Endothelial cell of umbilical vein (primary cell): Measurements from ENCODE around the gene SSH2. TPM values are rescaled to one million over a fixed set of nuclear protein-coding genes. Genes with fewer than 3 reads are reported as not detected.
A peak's percentile ranks its signal among the peaks of the same experiment; 100 is the strongest.

Experiments used
- BruUV-seq: library from RNA; stranded (reverse); fragments of 400-500 nt; replicated peaks from 2 replicates; lab custom pipeline; 2021; lab: Mats Ljungman, UMichigan
- CTCF ChIA-PET: fragments of 300-600, 350-600 bp; sonication (Branson Sonifier 250); formaldehyde crosslinking; loops from one replicate; lab custom pipeline; 2021; ENCODE audit warnings: antibody characterized with exemption, inconsistent platforms; lab: Charles Lee
- POLR2A ChIA-PET: fragments of 300-600, 350-600 bp; sonication (Branson Sonifier 250); formaldehyde crosslinking; loops from one replicate; lab custom pipeline; 2021; ENCODE audit warnings: antibody characterized with exemption, inconsistent platforms; lab: Charles Lee
- DNase-seq: peaks from one replicate; pipeline ENCODE4 v3.0.0-alpha.2; 2011; ENCODE audit warnings: low read depth, low spot score
- FAIRE-seq: peaks from 2 replicates; lab custom pipeline; 2011; peaks lifted over from hg19 to GRCh38; lab: Jason Lieb, UNC
- H2AFZ ChIP-seq: 2 replicates; pipeline ENCODE4 v1.6.0; 2012; ENCODE audit warnings: low read depth, low read length, control low read depth, inconsistent platforms
- H3K27ac ChIP-seq: 2 replicates; pipeline ENCODE4 v1.5.1; 2011; ENCODE audit warnings: low read depth, mild to moderate bottlenecking, control low read depth, low read length, moderate library complexity; ENCODE audit not compliant: insufficient read depth
- H3K27me3 ChIP-seq, 2 experiments: 2 replicates each; pipeline versions ENCODE4 v1.6.0 to v1.6.1; 2011; ENCODE audit warnings: low read length in 2 of 2, mixed read lengths in 1 of 2; ENCODE audit not compliant: control insufficient read depth in 2 of 2, insufficient read depth in 2 of 2
- H3K36me3 ChIP-seq, 2 experiments: 2 replicates in 1 of 2; 3 replicates in 1 of 2; pipeline ENCODE4 v1.5.1; 2011; ENCODE audit warnings: low read length in 2 of 2, mild to moderate bottlenecking in 1 of 2, moderate library complexity in 1 of 2; ENCODE audit not compliant: control insufficient read depth in 2 of 2, insufficient read depth in 2 of 2; ENCODE audit errors: extremely low read depth in 1 of 2
- H3K4me1 ChIP-seq: 3 replicates; pipeline ENCODE4 v1.5.1; 2011; ENCODE audit warnings: mild to moderate bottlenecking, low read length; ENCODE audit not compliant: control insufficient read depth, insufficient read depth; ENCODE audit errors: extremely low read depth
- H3K4me2 ChIP-seq: 2 replicates; pipeline ENCODE4 v1.6.1; 2011; ENCODE audit warnings: low read length, control low read depth, mixed read lengths; ENCODE audit not compliant: insufficient read depth
- H3K4me3 ChIP-seq, 3 experiments: fragments of 200-600 bp in 1 of 3; sonication (generic), shearing (Covaris generic) in 1 of 3; replicated peaks in 1 of 3; 2 replicates each; pipeline ENCODE4 v1.5.1; 2011 to 2016; ENCODE audit warnings: control low read depth in 3 of 3, low read length in 3 of 3, mild to moderate bottlenecking in 2 of 3, inconsistent platforms in 1 of 3, low read depth in 1 of 3, moderate library complexity in 1 of 3; ENCODE audit not compliant: insufficient read depth in 1 of 3
- H3K79me2 ChIP-seq: 2 replicates; pipeline ENCODE4 v1.6.0; 2012; ENCODE audit warnings: low read length, inconsistent platforms; ENCODE audit not compliant: control insufficient read depth, insufficient read depth
- H3K9ac ChIP-seq: replicated peaks from 2 replicates; pipeline ENCODE3; 2011; ENCODE audit warnings: low read length, control low read depth; ENCODE audit not compliant: insufficient read depth; ENCODE audit errors: extremely low read depth
- H3K9me1 ChIP-seq: replicated peaks from 3 replicates; pipeline ENCODE4 v1.6.0; 2011; ENCODE audit warnings: mild to moderate bottlenecking, low read length; ENCODE audit not compliant: control insufficient read depth, insufficient read depth; ENCODE audit errors: extremely low read depth
- H3K9me3 ChIP-seq: replicated peaks from 2 replicates; pipeline ENCODE4 v1.5.1; 2012; ENCODE audit warnings: low read length, inconsistent platforms; ENCODE audit not compliant: control insufficient read depth, insufficient read depth
- H4K20me1 ChIP-seq: replicated peaks from 2 replicates; pipeline ENCODE3; 2011; ENCODE audit warnings: mild to moderate bottlenecking, low read length; ENCODE audit not compliant: control insufficient read depth, insufficient read depth; ENCODE audit errors: extremely low read depth
- CTCF ChIP-seq, 2 donors: IDR thresholded peaks; 1 replicate in 1 of 2; 2 replicates in 1 of 2; pipeline ENCODE4 v1.5.1; 2011; ENCODE audit warnings: low read length in 2 of 2, mild to moderate bottlenecking in 2 of 2, moderate library complexity in 2 of 2, control low read depth in 1 of 2, inconsistent platforms in 1 of 2, low read depth in 1 of 2; ENCODE audit not compliant: insufficient read depth in 1 of 2; ENCODE audit errors: extremely low read depth in 1 of 2
- EZH2 ChIP-seq: IDR thresholded peaks from 2 replicates; pipeline ENCODE4 v1.6.1; 2012; ENCODE audit warnings: borderline replicate concordance, low read depth, mild to moderate bottlenecking, moderate library complexity, low read length, inconsistent platforms; ENCODE audit not compliant: severe bottlenecking
- FOS ChIP-seq: IDR thresholded peaks from 2 replicates; pipeline ENCODE4 v1.6.1; 2011; ENCODE audit warnings: mild to moderate bottlenecking, low read length, moderate library complexity, borderline replicate concordance; ENCODE audit not compliant: insufficient read depth
- GATA2 ChIP-seq: IDR thresholded peaks from 2 replicates; pipeline ENCODE4 v1.7.0; 2011; ENCODE audit warnings: low read depth, mild to moderate bottlenecking, moderate library complexity, mixed read lengths, low read length; ENCODE audit not compliant: insufficient read length, insufficient read depth
- JUN ChIP-seq: IDR thresholded peaks from 2 replicates; pipeline ENCODE4 v1.6.1; 2011; ENCODE audit warnings: borderline replicate concordance, low read depth; ENCODE audit not compliant: insufficient read length, insufficient read depth
- MAX ChIP-seq: IDR thresholded peaks from 2 replicates; pipeline ENCODE4 v1.6.1; 2011; ENCODE audit not compliant: insufficient read depth, insufficient read length
- MYC ChIP-seq: IDR thresholded peaks from one replicate; pipeline ENCODE4 v1.6.1; 2011; ENCODE audit warnings: mild to moderate bottlenecking, low read depth, low read length
- POLR2A ChIP-seq: IDR thresholded peaks from 2 replicates; pipeline ENCODE4 v1.6.1; 2012; ENCODE audit warnings: low read depth, mild to moderate bottlenecking, control low read depth, low read length
- POLR2AphosphoS5 ChIP-seq: IDR thresholded peaks from 2 replicates; pipeline ENCODE4 v1.6.1; 2012; ENCODE audit warnings: low read depth, mild to moderate bottlenecking, control low read depth, low read length, moderate library complexity; ENCODE audit not compliant: insufficient read depth
- dilution Hi-C: fragments of 300-500 bp; cut with MboI; formaldehyde crosslinking; loops from one replicate; pipeline ENCODE4 v1.15.0; 2019; ENCODE audit warnings: low sequenced_read_pairs; ENCODE audit not compliant: extremely low pct_ligation_motif_present
- intact Hi-C: fragments of 100-400 bp; cut with micrococcal nuclease; formaldehyde crosslinking; loops from one replicate; pipeline ENCODE4 v1.10.0; 2022
- polyA plus RNA-seq, 4 experiments: library from polyadenylated mRNA; depleted of rRNA in 3 of 4; stranded (reverse) in 3 of 4; unstranded in 1 of 4; fragments of >200 nt; gene quantifications; 2 replicates each; pipeline versions ENCODE4 v1.2.1 to v1.2.3, GENCODE V29; 2011 to 2012; ENCODE audit warnings: missing spikeins in 1 of 4
- total RNA-seq: library from RNA; stranded (reverse); gene quantifications from 2 replicates; pipeline ENCODE4 v1.2.3, GENCODE V29; 2021

Gene SSH2
- total and polyA plus RNA-seq, 2 donors (not counting 3 experiments of a cell fraction or from before 2014, with no cell fraction given) = 24.6 to 60.9 TPM

- peak; percentile 31 for DNase-seq
- Histone ChIP-seq H3K9ac (no peak overlapping the region), H2AFZ (no peak overlapping the region), H3K36me3 (peaks cover 2 to 4% of the 10 kb centered on the region in 2 experiments), H3K4me3 (no peak overlapping the region), H3K9me3 (no peaks in the 10 kb centered on the region), H3K27ac (no peak overlapping the region), H3K4me2 (no peak overlapping the region), H3K79me2 (no peaks in the 10 kb centered on the region), H3K9me1 (no peaks in the 10 kb centered on the region), H4K20me1 (no peaks in the 10 kb centered on the region), H3K27me3 (no peaks in the 10 kb centered on the region), H3K4me1 (peaks cover 7% of the 10 kb centered on the region)
- POLR2A ChIA-PET = no interaction called here
- intact Hi-C loops (no loop called here), dilution Hi-C loops (no loop called here)
- no peak for FAIRE-seq
- TF ChIP-seq CTCF (IDR thresholded peaks at IDR 0.05; ENCODE audit: extremely low read depth in 1 of 2, insufficient read depth in 1 of 2, low read depth in 1 of 2, low read length in 2 of 2) (no peak), JUN (no peak), MAX (no peak), MYC (no peak), POLR2AphosphoS5 (no peak), EZH2 (no peak), FOS (no peak), POLR2A (no peak), GATA2 (no peak)
- no TSS peak for BruUV-seq
- CTCF ChIA-PET = interaction anchor here (1.0 to 1.3 kb wide), 2 partner anchors 22 to 86 kb away, joined by 3 to 4 read pairs; no protein-coding TSS in a partner anchor
Measured at GRCh38 chr17:29844339-29845048, 85.5 kb downstream of the SSH2 start.
